G401.6 (cell line): ENCODE measurements around the gene GOLGA1.
"Not testable (repeated sequence)": the region's sequence is repeated elsewhere in the genome, so short reads cannot be mapped to it uniquely, and the experiment has no call there.

Experiments used
- FAIRE-seq: peaks from 2 replicates; lab custom pipeline; 2012; peaks lifted over from hg19 to GRCh38; lab: Jason Lieb, UNC

Gene GOLGA1

GRCh38 chr9:124940894-124941678, at the start of gene GOLGA1:
GOLGA1 (minus strand) TSS chr9:124941083; CDS start chr9:124938711, 2,372 bp downstream.
- FAIRE-seq, result no peak

- FAIRE-seq, result no peak
These were observed 42.8 kb upstream of the GOLGA1 start for GRCh38 chr9:124983698-124984097.

- FAIRE-seq, result no peak
These were observed 39.5 kb upstream of the GOLGA1 start for GRCh38 chr9:124980431-124980830.

GRCh38 chr9:124975131-124975530, 34.2 kb upstream of the GOLGA1 start:
- FAIRE-seq, result no peak

GRCh38 chr9:124973807-124974206, 32.9 kb upstream of the GOLGA1 start:
- no peak for FAIRE-seq

- FAIRE-seq, result no peak
These were observed 31.4 kb upstream of the GOLGA1 start for GRCh38 chr9:124972241-124972770.

- FAIRE-seq, result no peak
These were observed 28.5 kb upstream of the GOLGA1 start for GRCh38 chr9:124969401-124969800.

- FAIRE-seq, result no peak
These were observed 27.4 kb upstream of the GOLGA1 start for GRCh38 chr9:124968238-124968637.

GRCh38 chr9:124965775-124966568, 25.1 kb upstream of the GOLGA1 start:
- not testable (repeated sequence) for FAIRE-seq

- no peak for FAIRE-seq
These were observed 23.7 kb upstream of the GOLGA1 start for GRCh38 chr9:124964604-124965003.

GRCh38 chr9:124964056-124964455, 23.2 kb upstream of the GOLGA1 start:
- FAIRE-seq, result no peak

GRCh38 chr9:124960409-124960752, 19.5 kb upstream of the GOLGA1 start:
- FAIRE-seq, result no peak

- not testable (repeated sequence) for FAIRE-seq
These were observed 19.0 kb upstream of the GOLGA1 start for GRCh38 chr9:124959671-124960408.

GRCh38 chr9:124954255-124954654, 13.4 kb upstream of the GOLGA1 start:
- no peak for FAIRE-seq

GRCh38 chr9:124950050-124950718, 9.3 kb upstream of the GOLGA1 start:
- no peak for FAIRE-seq

GRCh38 chr9:124949387-124949786, 8.5 kb upstream of the GOLGA1 start:
- no peak for FAIRE-seq

GRCh38 chr9:124947727-124948391, 7.0 kb upstream of the GOLGA1 start:
- FAIRE-seq, result no peak

GRCh38 chr9:124946167-124946566, 5.3 kb upstream of the GOLGA1 start:
- FAIRE-seq, result peak; percentile 54

- FAIRE-seq, result no peak
These were observed 1.0 kb upstream of the GOLGA1 start for GRCh38 chr9:124941679-124942561.

GRCh38 chr9:124940521-124940893, 376 bp downstream of the GOLGA1 start:
- no peak for FAIRE-seq
